ENCODE results near the gene PCNX4. TPM values are rescaled to one million over a fixed set of nuclear protein-coding genes. Genes with fewer than 3 reads are reported as not detected.

PCNX4 gene
- total RNA-seq, 1 experiment from 2014 or later, result 48.4 TPM

DNA sequence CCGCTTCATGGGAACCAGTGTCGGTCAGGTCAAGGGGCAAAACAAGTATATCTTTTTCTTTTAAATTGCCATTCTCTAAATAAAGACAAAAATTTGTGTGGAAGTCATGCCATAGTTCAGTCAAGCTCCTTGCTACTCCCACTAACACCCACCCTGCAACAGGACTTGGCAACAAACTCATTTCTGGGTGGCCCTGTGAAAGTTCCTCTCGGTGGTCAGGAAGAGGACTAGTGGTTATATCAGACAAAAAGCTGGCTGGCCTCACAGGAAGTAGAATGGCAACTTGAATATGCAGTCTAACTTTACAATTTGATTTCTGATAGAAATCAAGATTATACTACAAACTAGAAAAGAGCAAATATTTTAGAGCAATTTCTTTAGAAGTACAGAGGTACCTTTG, 62.3 kb downstream of the PCNX4 start:
- ChIA-PET POLR2A (no interaction called here), RAD21 (ENCODE audit: low non-redundant PET in 1 of 2, low total read pairs in 2 of 2, uncharacterized antibody in 2 of 2, unreplicated experiment in 2 of 2) (no interaction called here), CTCF (no interaction called here)
- no peak for DNase-seq (ENCODE audit: low read depth, low spot score)
- no peaks in the 10 kb centered on the region for H3K27me3 ChIP-seq (ENCODE audit: insufficient read depth, low read length)
- no peak overlapping the region for H3K9ac ChIP-seq (ENCODE audit: low read length)
- H3K4me2 ChIP-seq (ENCODE audit: low read length), result no peak overlapping the region
- no peaks in the 10 kb centered on the region for H3K4me1 ChIP-seq (ENCODE audit: control insufficient read depth in 1 of 2, insufficient read depth in 2 of 2, low read length in 2 of 2)
- H3K4me3 ChIP-seq (replicated peaks in 1 of 2; ENCODE audit: low read depth in 1 of 2, low read length in 2 of 2), result no peak overlapping the region
- ATAC-seq, result no peak
- TF ChIP-seq FOSL1 (IDR thresholded peaks at IDR 0.05; ENCODE audit: low read depth), result no peak
- TF ChIP-seq, protein P1, sequence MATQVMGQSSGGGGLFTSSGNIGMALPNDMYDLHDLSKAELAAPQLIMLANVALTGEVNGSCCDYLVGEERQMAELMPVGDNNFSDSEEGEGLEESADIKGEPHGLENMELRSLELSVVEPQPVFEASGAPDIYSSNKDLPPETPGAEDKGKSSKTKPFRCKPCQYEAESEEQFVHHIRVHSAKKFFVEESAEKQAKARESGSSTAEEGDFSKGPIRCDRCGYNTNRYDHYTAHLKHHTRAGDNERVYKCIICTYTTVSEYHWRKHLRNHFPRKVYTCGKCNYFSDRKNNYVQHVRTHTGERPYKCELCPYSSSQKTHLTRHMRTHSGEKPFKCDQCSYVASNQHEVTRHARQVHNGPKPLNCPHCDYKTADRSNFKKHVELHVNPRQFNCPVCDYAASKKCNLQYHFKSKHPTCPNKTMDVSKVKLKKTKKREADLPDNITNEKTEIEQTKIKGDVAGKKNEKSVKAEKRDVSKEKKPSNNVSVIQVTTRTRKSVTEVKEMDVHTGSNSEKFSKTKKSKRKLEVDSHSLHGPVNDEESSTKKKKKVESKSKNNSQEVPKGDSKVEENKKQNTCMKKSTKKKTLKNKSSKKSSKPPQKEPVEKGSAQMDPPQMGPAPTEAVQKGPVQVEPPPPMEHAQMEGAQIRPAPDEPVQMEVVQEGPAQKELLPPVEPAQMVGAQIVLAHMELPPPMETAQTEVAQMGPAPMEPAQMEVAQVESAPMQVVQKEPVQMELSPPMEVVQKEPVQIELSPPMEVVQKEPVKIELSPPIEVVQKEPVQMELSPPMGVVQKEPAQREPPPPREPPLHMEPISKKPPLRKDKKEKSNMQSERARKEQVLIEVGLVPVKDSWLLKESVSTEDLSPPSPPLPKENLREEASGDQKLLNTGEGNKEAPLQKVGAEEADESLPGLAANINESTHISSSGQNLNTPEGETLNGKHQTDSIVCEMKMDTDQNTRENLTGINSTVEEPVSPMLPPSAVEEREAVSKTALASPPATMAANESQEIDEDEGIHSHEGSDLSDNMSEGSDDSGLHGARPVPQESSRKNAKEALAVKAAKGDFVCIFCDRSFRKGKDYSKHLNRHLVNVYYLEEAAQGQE (IDR thresholded peaks at IDR 0.05; ENCODE audit: low read depth), result no peak
- TF ChIP-seq ELF1 (IDR thresholded peaks at IDR 0.05; ENCODE audit: borderline replicate concordance, low read depth), result no peak
- TF ChIP-seq, protein P2, sequence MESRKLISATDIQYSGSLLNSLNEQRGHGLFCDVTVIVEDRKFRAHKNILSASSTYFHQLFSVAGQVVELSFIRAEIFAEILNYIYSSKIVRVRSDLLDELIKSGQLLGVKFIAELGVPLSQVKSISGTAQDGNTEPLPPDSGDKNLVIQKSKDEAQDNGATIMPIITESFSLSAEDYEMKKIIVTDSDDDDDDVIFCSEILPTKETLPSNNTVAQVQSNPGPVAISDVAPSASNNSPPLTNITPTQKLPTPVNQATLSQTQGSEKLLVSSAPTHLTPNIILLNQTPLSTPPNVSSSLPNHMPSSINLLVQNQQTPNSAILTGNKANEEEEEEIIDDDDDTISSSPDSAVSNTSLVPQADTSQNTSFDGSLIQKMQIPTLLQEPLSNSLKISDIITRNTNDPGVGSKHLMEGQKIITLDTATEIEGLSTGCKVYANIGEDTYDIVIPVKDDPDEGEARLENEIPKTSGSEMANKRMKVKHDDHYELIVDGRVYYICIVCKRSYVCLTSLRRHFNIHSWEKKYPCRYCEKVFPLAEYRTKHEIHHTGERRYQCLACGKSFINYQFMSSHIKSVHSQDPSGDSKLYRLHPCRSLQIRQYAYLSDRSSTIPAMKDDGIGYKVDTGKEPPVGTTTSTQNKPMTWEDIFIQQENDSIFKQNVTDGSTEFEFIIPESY (IDR thresholded peaks at IDR 0.05; ENCODE audit: extremely low read depth, insufficient replicate concordance, low read length), result no peak
- no peak for TF ChIP-seq EZH2phosphoT487 (IDR thresholded peaks at IDR 0.05; ENCODE audit: borderline replicate concordance)
- TF ChIP-seq EZH2 (IDR thresholded peaks at IDR 0.05), result no peak
- TF ChIP-seq POLR2A (IDR thresholded peaks at IDR 0.05; ENCODE audit: borderline replicate concordance, extremely low read depth, insufficient read depth, insufficient read length), result no peak
- TF ChIP-seq, protein P3, sequence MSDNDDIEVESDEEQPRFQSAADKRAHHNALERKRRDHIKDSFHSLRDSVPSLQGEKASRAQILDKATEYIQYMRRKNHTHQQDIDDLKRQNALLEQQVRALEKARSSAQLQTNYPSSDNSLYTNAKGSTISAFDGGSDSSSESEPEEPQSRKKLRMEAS (IDR thresholded peaks at IDR 0.05), result no peak
- TF ChIP-seq ZNF274 (IDR thresholded peaks at IDR 0.05; ENCODE audit: low read depth, low read length), result no peak
- no peak for TF ChIP-seq EGR1 (IDR thresholded peaks at IDR 0.05; ENCODE audit: low read depth)
- no peak for TF ChIP-seq TCF7L2 (IDR thresholded peaks at IDR 0.05; ENCODE audit: borderline replicate concordance, extremely low read depth, insufficient read depth, insufficient read length)
- TF ChIP-seq YY1 (IDR thresholded peaks at IDR 0.05; ENCODE audit: extremely low read depth, insufficient replicate concordance, low read depth, low read length), result no peak
- no peak for TF ChIP-seq CEBPB (IDR thresholded peaks at IDR 0.05; ENCODE audit: low read depth)
- TF ChIP-seq SP1 (IDR thresholded peaks at IDR 0.05; ENCODE audit: low read depth), result no peak
- TF ChIP-seq JUND (IDR thresholded peaks at IDR 0.05), result no peak
- H3K27ac ChIP-seq (ENCODE audit: low read depth, low read length), result no peak overlapping the region
- H4K20me1 ChIP-seq (ENCODE audit: insufficient read depth), result no peaks in the 10 kb centered on the region
- H3K36me3 ChIP-seq (ENCODE audit: control insufficient read depth in 1 of 2, insufficient read depth in 2 of 2, low read length in 2 of 2), result peaks cover 0 to 5% of the 10 kb centered on the region in 2 experiments; a peak in 2 of 4 replicates
- BruUV-seq (replicated peaks), result no TSS peak
- intact Hi-C loops (cut with micrococcal nuclease), result no loop called here
- H2AFZ ChIP-seq (ENCODE audit: low read depth, low read length, poor library complexity, severe bottlenecking), result no peak overlapping the region
- no peaks in the 10 kb centered on the region for H3K9me3 ChIP-seq (ENCODE audit: control insufficient read depth in 1 of 2, insufficient read depth in 1 of 2, low read depth in 1 of 2, low read length in 2 of 2)
- H3K79me2 ChIP-seq (ENCODE audit: insufficient read depth, low read length), result 0 out of 2 replicates have a peak, but pooled peaks cover 3% of the 10 kb centered on the region
- no peaks in the 10 kb centered on the region for H3K9me2 ChIP-seq (ENCODE audit: insufficient read depth)

Measured in HCT116 (cell line).